Epithelial cell of esophagus (primary cell): ENCODE results near the gene ASIC5.

Experiments
- DNase-seq: peaks from one replicate; pipeline ENCODE4 v3.0.0; 2010; ENCODE audit warnings: low read depth
- H3K4me3 ChIP-seq: 2 replicates; pipeline ENCODE4 v1.5.1; 2011; ENCODE audit warnings: mild to moderate bottlenecking, low read length, control low read depth
- CTCF ChIP-seq: IDR thresholded peaks from 2 replicates; pipeline ENCODE4 v1.5.1; 2011; ENCODE audit warnings: low read depth, mild to moderate bottlenecking, low read length, control low read depth, inconsistent platforms; ENCODE audit not compliant: insufficient read depth; ENCODE audit errors: missing control alignments

The ASIC5 gene

GRCh38 chr4:155795991-155796390, 70.1 kb downstream of the ASIC5 start:
- peak; percentile 35 for DNase-seq
- peak; percentile 65 for TF ChIP-seq CTCF
- H3K4me3 ChIP-seq = no peak overlapping the region

GRCh38 chr4:155794589-155795236, 71.4 kb downstream of the ASIC5 start:
- no peak overlapping the region for H3K4me3 ChIP-seq
- DNase-seq = no peak
- TF ChIP-seq CTCF = no peak

GRCh38 chr4:155789982-155790381, 76.1 kb downstream of the ASIC5 start:
- TF ChIP-seq CTCF = no peak
- DNase-seq = no peak
- no peak overlapping the region for H3K4me3 ChIP-seq

- no peak overlapping the region for H3K4me3 ChIP-seq
- DNase-seq = no peak
- no peak for TF ChIP-seq CTCF
These were observed 76.7 kb downstream of the ASIC5 start for GRCh38 chr4:155789391-155789790.

GRCh38 chr4:155787113-155787710, 78.9 kb downstream of the ASIC5 start:
- peak; percentile 74 for DNase-seq
- peak; percentile 96 for TF ChIP-seq CTCF
- H3K4me3 ChIP-seq = no peak overlapping the region

GRCh38 chr4:155785828-155786227, 80.2 kb downstream of the ASIC5 start:
- TF ChIP-seq CTCF = no peak
- H3K4me3 ChIP-seq = no peak overlapping the region
- no peak for DNase-seq

GRCh38 chr4:155784637-155785036, 81.4 kb downstream of the ASIC5 start:
- no peak for DNase-seq
- TF ChIP-seq CTCF = no peak

More at GRCh38 chr4:155784637-155785036, 81.4 kb downstream of the ASIC5 start:
- no peak overlapping the region for H3K4me3 ChIP-seq
